ENCODE results near the gene ATP8A2.

Gene ATP8A2

DNA sequence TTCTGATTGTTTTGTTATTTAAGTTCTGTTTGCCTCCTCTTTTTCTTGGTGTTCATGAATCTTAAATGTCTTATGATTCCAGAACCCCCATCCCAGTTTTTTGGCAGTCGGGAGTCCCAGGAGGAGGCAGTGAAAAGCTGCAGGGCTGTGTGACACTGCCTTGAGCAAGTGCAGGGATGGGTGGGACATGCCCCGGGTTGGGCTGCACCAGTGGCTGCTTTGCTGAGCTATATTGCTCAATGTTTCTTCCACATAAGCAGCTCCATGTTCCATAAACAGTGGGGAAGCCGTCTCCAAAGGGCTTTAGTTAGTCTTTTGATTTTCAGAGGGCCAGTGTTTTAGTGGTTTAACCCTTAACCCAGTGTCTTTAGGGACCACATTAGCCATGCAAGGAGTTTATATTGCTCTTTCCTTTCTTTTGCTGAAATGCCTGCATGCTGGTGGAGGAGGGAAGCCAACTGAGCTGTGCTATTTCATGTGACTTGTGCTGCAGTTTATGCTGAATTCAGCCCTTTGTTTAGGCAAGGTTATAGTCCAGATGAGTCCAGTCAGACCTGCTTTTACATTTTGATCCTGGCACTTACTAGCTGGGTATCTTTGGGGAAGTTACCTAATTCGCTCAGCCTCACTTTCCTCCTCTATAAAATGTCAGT, 13.1 kb downstream of the ATP8A2 start:
- no peak for DNase-seq

DNA sequence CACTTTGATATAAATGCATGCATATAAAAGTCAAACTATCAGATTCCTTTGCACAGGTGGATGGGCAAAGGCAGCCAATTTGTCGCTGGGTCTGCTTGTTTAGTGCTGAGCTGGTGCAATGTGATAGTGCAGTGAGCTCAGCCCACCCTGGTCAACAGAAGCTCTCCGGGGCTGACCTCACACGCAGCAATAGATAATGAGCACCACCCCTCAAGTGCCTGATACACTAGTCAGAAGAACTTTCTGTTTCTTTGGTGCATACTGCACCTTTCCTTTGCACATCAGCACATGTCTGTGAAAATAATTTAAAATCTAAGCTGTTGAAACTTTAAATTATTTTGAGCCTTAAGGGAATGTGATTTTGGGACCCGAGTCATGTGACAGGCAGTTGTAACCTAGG, 20.2 kb downstream of the ATP8A2 start:
- DNase-seq, result no peak

DNA sequence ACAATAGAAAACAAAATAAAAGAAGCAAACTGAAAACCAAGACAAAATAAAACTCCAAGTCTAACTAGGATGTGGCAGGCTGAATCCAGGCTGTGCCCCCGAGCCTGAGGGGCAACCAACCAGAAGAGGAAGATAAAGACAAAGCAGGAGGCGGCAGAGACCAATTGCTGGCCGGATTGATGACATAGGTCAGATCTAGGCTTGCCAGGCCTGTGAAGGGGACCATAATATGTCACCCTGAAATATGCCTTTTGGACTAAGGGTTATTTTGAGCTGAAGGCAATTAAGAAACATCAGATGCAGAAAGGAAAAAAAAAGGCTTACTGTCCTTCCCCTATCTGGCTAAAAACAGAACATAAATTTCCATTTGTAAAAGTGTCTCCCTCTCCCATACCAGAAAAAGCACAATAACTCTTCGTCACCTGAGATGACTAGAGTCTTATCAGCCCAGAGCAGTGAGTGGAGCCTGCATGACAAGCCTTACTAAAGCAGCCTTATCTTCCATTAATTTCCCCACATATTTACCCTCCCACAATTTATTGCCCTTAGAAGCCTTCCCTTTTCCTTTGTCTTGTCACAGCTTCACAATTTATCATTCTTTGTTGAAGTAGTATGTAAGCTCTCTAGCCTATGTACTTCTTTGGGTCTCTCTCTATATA, 22.8 kb downstream of the ATP8A2 start:
- no peak for DNase-seq

DNA sequence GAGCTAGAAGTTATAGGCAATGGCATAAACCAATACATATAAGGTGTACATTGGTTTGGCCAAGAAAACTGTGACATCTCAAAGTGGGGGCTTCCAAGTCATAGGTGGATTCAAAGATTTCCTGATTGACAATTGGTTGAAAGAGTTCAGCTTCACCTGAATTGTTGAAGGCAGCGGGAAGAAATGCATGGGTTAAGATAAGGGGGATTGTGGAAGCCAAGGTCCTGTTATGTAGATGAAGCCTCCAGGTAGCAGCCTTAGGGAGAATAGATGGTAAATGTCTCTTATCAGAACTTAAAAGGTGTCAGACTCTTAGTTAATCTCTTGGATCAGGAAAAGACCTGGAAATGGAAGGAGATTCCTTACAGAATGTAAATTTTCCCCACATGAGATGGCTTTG, 26.0 kb downstream of the ATP8A2 start:
- no peak for DNase-seq

DNA sequence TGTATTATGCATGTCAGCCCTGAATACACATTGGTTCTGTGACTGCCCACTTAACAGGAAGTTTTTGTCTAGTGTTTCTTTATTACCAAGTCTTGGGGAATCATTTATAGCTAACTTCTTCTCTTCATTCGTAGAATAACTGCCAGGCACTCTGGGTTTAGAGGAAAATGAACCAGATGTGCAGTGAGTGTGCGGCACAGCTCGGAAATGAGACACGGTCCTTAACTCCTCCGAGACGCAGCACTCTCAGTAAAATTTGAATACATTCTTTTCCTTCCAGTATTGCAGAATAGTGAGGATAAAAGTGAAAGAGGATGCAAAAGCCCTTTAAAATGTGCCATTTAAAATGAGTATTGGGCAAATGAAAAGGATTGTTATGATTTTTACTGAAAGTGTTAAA, 29.2 kb downstream of the ATP8A2 start:
- no peak for DNase-seq

DNA sequence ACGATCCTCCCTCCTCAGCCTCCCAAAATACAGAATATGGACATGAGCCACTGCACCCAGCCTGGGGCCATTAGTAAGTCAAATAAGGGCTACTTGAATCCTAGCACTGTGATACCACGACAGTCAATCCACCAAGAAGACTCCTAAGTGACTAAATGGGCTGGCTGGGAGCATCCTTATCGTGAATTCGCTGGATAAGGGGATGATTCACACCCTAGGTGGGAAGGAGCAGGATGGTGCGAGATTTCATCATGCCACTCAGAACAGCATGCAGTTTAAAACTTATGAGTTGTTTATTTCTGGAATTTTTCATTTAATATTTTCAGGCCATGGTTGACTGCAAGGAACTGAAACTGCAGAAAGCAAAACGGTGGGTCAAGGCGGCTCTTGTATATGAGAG, 30.2 kb downstream of the ATP8A2 start:
- DNase-seq, result no peak

DNA sequence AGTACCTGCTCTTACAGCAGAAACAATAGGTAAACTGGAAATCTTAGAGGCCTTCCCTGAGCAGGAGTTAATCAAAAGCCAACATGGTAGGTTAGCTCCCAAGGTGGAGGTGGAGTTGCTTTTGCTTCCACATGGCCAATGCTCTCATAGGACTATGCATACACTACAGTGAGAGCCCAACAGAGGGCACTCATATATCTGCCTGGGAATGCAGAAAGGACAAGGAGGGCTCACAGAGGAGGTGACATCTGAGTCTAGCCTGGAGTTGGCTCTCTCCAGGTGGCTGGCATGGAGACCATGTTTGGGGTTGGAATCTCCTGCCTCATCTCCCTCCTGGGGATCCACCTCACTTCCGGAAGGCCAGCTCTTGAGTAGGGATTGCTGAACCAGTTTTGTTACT, 34.6 kb downstream of the ATP8A2 start:
- DNase-seq, result no peak

DNA sequence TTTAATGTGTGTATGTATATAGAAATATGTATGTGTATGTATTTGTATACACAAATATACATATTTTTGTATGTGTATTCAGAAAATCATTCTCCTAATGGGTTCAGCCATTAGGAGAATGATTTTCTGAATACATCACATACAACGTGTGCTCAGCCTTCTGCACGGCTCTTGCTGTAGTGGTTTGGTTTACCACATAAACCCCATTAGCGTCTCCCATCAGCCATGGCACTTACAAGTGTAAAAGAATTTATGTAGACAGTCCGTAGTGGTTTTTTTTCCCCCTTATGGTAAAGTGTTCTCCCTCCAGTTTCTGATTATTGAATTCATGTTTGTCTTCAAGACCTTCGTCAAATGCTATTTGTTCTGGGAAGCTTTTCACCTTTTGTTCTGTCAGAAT, 38.2 kb downstream of the ATP8A2 start:
- no peak for DNase-seq

DNA sequence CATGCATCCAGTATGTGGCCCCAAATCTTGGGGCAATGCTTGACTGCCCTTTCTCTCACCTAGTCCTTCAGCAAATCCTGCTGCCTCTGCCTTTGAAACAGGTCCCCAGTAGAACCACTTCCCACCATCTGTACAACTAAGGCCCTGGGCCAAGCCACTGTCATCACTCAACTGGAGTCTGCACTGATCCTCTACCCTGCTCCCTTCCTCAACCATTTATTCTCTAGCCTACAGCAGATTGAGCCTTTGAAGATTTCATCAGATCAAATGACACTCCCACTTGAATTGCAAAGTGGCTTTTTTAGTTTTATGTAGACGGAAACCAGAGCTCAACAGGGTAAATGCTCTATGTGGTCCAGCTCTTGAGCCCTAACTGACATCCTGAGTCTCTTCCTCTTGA, 43.5 kb downstream of the ATP8A2 start:
- no peak for DNase-seq

DNA sequence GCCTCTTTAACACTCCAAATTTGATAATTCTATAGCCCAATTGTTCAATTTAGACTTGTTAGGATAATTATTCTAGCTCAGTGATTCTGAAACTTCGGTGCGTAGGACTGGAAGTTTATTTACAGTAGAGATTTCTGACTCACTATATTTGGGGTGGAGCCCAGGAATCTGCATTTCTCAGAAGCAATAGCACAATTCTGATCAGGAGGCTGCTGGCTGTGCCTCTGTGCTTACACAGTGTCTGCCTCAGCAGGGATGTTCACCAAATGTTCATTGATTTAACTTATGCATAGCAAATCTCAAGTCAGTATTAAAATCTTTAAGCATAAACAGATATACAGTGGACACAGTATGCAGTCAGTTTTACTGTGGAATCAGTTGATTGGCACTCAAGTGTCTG, 45.8 kb downstream of the ATP8A2 start:
- DNase-seq, result no peak

DNA sequence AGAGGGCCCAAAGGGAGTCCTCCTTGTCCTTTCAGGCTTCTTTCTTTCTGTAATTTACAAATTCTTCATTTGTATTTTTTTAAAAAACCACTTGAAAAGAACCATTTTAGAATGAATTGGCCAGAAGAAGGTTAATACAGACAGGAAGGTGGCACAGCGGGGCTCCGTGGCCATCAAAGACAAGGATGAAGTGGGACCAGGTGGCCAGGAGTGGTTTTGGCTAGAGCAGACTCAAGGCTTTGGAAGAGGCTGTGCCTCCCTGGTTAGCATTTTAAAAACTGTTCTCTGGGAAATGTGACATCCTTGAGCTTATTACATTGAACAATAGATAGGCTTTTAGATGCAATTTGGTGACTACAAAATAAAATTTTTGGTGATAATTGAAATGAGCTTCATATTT, 48.4 kb downstream of the ATP8A2 start:
- no peak for DNase-seq

DNA sequence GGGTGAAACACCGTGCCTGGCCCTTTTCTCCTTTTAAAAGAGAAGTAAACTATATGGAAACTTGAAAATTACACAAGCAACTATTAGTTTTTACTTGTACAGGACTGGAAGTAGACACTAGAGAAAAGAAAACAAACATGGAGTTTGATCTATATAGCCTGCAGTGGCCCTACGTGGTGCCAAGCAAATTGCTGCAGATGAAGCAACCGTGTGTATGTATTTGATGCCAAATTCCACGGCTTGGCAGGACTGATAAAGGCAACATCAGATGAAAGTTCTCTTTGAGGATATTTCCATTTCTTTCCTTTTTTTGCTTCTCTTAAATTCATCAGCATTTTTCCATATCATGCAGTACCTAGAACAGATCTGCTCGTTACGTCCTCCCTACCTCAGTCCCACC, 49.8 kb downstream of the ATP8A2 start:
- DNase-seq, result no peak

DNA sequence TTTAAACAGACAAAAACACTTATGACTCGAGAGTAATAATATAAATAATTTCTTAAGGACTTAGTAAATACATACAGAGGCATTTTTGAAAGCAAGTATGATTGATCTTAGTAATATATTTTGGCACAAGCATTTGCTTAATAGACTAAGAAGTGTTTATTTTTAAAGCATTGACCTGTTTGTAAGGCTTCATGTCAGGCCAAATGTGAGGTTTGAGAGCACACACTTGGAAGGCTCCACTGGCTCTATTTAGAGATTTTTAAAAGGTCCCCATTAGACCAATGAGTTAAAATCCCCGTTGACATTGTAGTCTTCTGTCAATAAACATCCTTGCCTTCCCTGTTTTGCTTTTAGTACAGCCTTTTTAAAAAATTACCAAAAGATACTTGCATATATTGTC, 50.4 kb downstream of the ATP8A2 start:
- DNase-seq, result no peak

DNA sequence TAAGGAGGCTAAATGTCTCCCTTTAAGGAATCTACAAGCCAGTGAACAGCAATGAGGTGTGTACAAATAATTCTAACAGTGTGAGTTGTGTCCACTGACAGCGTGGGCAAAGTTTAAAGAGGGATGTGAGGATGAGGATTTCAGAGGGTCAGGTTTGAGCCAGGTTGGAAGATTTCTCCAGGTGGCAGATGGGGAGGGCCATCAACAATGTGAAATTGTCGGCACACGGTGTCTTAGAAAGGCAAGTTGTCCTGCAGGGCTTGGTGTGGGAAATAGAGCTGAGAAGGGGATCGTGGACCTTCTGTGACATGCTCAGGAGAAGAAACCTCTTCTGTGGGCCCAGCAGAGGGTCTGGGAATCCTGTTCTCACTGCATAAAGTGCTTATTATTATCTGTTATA, 52.1 kb downstream of the ATP8A2 start:
- no peak for DNase-seq

DNA sequence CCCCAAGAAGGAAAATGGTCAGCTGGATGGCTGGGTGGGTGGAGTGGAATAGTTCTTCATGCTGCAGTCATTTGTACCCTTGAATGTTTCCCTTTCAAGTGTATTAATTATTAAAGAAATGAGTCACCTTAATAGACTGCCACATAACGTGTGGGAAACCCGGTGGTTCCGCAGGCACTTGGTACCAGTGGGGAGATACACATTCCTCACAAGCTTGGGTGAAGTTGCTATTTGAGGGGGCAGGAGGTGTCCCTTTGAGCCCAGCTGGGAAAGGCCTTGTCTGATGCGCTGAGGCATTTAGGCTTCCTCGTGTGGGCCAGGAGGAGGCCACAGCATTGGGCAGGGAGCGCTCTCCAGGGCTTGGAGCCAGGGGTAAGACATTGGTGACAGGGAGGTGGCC, 57.7 kb downstream of the ATP8A2 start:
- DNase-seq, result no peak

DNA sequence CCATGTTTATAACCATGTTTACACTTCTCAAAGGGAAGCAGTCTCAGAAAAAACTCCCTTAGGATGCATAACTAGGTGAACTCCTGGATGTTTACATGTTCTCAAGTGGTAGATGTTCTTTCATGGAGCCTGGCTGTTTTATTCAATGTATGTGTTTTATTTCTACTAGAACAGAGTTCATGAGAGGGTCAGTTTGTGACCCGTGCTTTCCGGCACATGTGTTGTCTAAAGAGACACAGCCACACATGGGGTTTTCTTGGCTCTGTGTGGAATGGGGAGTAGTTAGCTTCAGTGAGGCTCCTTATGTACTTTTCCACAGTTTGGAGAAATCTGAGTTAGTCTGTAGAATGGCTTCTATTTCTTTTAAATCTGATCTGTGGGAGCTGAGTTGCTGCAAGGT, 60.9 kb downstream of the ATP8A2 start:
- peak; percentile 25 for DNase-seq

DNA sequence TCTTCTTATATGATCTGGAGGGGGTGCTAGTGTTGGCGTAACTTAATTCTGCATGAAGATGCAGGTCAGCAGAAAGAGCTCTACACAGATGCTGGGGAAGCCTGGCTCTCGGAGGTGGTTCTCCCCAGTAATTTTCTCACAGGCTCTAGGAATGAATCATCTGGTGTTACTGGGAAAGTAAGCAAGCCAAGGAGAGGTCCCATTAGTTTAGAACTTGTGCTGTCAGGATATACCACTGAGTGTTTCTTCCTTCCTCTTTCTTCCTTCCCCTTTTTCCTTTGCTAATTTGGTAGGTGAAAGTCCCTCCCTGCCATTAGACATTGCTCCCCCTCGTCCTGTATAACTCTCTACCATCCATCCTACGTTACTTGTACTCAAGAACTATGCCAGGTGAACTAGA, 68.3 kb downstream of the ATP8A2 start:
- no peak for DNase-seq

DNA sequence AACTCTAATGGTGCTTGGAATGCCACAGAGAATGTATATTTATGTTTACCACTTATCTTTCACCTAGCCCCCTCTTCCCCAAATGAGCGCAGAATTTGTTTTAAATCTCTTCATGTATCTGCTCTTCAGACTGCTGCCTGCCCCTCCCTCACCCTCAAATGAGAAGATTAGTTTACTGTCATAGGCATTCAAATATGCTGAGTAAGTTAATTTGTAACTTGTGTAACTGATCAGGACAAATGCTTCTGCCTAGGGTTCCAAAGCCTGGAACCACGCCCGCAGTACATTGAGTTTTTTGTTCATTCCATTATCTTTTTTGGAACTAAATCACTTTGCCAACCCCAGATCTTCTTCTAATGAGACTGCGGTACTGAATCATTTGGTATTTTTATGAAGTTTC, 74.5 kb downstream of the ATP8A2 start:
- DNase-seq, result no peak

DNA sequence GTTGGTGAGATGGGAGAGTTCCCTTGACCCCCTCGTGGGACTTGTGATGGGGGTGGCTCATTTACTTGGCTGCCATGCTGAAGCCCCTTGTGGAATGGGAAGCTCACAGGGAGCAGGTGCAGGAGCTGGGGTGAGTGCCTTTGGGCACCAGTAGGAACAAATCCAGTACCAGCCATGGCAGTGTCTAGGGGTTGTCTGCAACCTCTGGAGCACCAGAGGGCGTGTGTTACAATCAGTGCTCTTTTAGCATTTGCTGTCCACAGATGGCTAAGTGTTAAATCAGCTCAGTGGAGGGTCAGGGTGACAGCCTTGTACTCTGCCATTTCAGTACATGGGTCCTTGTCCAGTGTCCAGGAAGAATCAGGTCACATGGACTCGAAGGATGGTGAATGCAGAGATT, 75.6 kb downstream of the ATP8A2 start:
- no peak for DNase-seq

DNA sequence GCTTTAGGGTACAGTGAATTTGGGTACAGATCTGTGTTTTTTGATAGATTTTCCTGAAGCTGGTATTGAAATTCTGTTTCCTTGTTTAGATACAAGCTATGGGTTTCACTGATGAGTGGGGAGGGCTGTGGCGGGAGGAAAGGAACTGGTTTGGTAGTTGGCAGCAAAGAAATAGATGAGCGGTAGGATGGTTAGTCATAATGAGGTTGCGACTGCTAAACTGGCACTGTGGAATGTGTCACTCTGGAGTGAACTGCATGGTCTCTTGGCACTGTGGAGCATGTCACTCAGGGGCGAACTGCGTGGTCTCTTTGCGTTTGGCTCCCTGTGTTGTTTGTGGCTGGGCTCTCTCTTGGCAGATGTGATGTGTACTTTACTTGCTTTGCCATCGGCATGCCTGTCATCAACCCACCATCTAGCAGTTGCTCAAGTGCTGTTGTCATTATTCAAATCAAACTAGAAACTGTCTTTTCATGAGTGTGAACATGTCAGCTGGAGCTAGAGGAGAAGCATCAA, 82.1 kb downstream of the ATP8A2 start:
- no peak for DNase-seq

DNA sequence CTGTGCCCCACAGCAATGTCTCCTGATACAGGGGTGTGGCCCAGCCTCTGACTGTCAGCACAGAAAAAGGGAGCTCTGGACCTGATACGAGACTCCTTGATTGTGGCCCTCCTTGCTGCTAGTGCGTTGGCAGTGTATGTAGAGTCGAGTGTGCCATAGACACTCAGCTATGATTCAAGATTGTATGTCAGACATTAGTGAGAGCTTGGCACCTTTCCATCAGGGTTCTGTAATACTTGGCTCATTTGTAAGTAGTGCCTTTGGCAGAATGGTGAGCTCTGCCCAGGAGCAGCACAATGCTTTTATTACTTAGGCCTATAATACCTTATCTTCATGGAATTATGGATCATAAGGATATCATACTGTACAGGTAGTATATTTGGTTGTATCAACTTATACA, 83.4 kb downstream of the ATP8A2 start:
- DNase-seq, result no peak

DNA sequence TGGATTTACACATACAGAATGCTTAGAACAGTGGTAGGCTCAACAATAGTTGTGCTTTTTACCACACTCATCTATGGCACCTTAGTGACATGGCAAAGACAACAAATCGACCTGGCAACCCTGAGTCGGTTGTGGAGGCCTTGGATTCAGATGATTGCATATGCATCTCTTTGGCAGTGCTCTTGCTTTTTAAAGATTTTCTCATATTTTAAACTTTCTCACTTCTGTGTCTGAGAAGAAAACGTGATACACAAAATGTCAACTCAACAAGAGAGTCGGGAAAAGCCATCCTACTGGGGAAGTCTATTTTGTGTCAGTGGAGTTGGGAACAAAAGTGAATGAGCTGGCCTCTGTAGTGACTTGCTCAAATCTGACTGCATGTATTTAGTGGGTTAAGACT, 85.8 kb downstream of the ATP8A2 start:
- no peak for DNase-seq

DNA sequence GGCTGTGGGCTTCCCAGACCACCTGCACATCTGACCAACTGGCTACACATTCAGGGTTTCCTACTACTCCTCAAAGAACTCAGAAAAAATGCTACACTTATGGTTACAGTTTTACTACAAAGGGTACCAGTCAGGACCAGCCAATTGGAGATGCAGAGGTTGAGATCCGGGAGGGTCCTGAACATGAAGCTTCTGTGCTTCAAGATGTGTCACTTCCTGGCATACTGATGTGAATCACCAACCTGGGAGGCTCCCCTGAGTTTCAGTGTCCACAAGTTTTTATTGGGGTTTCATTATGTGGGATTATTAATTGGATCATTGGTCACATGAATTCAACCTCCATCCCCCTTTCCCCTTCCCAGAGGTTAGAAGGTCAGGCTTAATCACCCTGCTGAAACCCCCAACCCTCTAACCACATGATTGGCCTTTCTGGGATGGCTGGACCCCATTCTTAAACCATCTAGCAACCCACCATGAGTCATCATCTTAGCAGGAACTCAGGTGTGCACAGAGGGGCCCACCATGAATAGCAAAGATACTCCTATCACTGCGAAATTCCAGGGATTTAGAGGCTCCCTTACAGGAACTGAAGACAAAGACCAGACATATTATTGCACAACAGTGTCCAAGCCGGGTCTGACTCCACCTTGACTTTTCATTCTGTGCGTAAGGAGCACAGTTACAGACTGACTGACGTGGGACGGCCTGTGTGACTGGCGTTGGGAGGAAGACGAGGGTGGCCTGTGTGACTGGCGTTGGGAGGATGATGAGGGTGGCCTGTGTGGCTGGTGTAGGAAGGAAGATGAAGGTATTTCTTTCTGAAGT, 90.7 kb downstream of the ATP8A2 start:
- DNase-seq, result no peak

DNA sequence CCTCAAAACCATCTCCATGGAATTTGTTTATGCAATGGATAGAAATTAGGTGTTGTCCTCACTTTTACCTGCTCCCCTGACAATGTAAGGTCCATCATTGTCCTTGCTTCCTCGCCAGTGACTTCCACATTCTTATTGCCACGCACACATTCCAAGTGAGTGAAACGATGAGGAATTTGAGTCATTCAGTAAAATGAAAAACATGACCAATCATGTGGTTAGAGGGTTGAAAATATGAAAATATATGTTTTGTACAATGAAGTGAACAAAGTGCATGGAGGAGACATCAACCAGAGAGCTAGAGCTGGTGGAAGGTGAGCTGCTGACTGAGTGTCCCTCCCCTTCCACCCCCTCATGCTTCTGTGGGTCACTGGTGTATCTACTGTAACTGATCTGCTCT, 91.7 kb downstream of the ATP8A2 start:
- DNase-seq, result no peak

All from femur (tissue), 1 donor.